Peyer's patch (tissue), 4 donors: ENCODE measurements around the gene FDX1. TPM values are rescaled to one million over a fixed set of nuclear protein-coding genes. Genes with fewer than 3 reads are reported as not detected.

ENCODE experiments used
- DNase-seq, 3 donors: peaks; one replicate each; pipeline ENCODE4 v3.0.0-alpha.2; 2017 to 2019
- H3K27ac ChIP-seq, 4 donors: fragments of 200-600 bp; sonication (generic); one replicate each; pipeline ENCODE4 v1.5.1; 2016 to 2019
- H3K27me3 ChIP-seq, 2 donors: fragments of 200-600 bp; sonication (generic); one replicate each; pipeline ENCODE4 v1.5.1; 2019
- H3K36me3 ChIP-seq, 3 donors: fragments of 200-600 bp; sonication (generic); one replicate each; pipeline ENCODE4 v1.5.1; 2016 to 2019
- H3K4me1 ChIP-seq, 4 donors: fragments of 200-600 bp; sonication (generic); one replicate each; pipeline ENCODE4 v1.5.1; 2016 to 2019
- H3K4me3 ChIP-seq, 4 donors: fragments of 200-600 bp; sonication (generic); 1 replicate in 3 of 4; 2 replicates in 1 of 4; pipeline ENCODE4 v1.5.1; 2016 to 2019; ENCODE audit warnings: mild to moderate bottlenecking in 1 of 4
- H3K9me3 ChIP-seq, 4 donors: fragments of 200-600 bp; sonication (generic); one replicate each; pipeline ENCODE4 v1.5.1; 2016 to 2019; ENCODE audit warnings: mild to moderate bottlenecking in 1 of 4
- CTCF ChIP-seq, 6 experiments: fragments of 450-650 bp in 4 of 6; fragments of 200-600 bp in 2 of 6; sonication (generic) in 1 of 6; IDR thresholded peaks; one replicate each; pipeline ENCODE4 v1.5.1; 2017 to 2019; ENCODE audit warnings: antibody characterized with exemption in 6 of 6, mild to moderate bottlenecking in 3 of 6, moderate library complexity in 1 of 6
- POLR2A ChIP-seq, 2 donors: fragments of 450-650 bp; IDR thresholded peaks; one replicate each; pipeline ENCODE4 v1.5.1; 2017; ENCODE audit warnings: antibody characterized with exemption in 2 of 2, mild to moderate bottlenecking in 2 of 2, moderate library complexity in 2 of 2
- total RNA-seq, 4 donors: library from RNA; depleted of rRNA; stranded (reverse); fragments of >200 nt; gene quantifications; one replicate each; pipeline ENCODE4 v1.1.0, GENCODE V29; 2016

Gene FDX1
- total RNA-seq, 4 donors from 2014 or later: 14.0 to 25.0 (median 15.5) TPM

GRCh38 chr11:110453684-110454354, 24.1 kb downstream of the FDX1 start:
- no peaks in the 10 kb centered on the region for H3K27me3 ChIP-seq
- H3K27ac ChIP-seq: no peak overlapping the region
- DNase-seq: no peak
- TF ChIP-seq POLR2A (IDR thresholded peaks at IDR 0.05) (no peak), CTCF (IDR thresholded peaks at IDR 0.05) (no peak)
- H3K4me1 ChIP-seq: peaks cover 0 to 4% (median 0%) of the 10 kb centered on the region in 4 donors
- peaks cover 0 to 6% (median 0%) of the 10 kb centered on the region in 3 donors for H3K36me3 ChIP-seq
- no peak overlapping the region for H3K4me3 ChIP-seq
- no peaks in the 10 kb centered on the region for H3K9me3 ChIP-seq

- no peak for TF ChIP-seq CTCF (IDR thresholded peaks at IDR 0.05)
- no peak for TF ChIP-seq POLR2A (IDR thresholded peaks at IDR 0.05)
- H3K4me3 ChIP-seq: no peak overlapping the region
These were observed 24.9 kb downstream of the FDX1 start for GRCh38 chr11:110454609-110455008.

GRCh38 chr11:110455718-110456117, 26.0 kb downstream of the FDX1 start:
- no peaks in the 10 kb centered on the region for H3K9me3 ChIP-seq
- TF ChIP-seq POLR2A (IDR thresholded peaks at IDR 0.05) (no peak), CTCF (IDR thresholded peaks at IDR 0.05) (no peak)
- no peaks in the 10 kb centered on the region for H3K27me3 ChIP-seq
- peaks cover 0 to 22% (median 0%) of the 10 kb centered on the region in 3 donors for H3K36me3 ChIP-seq
- no peak for DNase-seq
- no peak overlapping the region for H3K27ac ChIP-seq
- no peaks in the 10 kb centered on the region for H3K4me1 ChIP-seq
- no peak overlapping the region for H3K4me3 ChIP-seq

More at GRCh38 chr11:110454609-110455008, 24.9 kb downstream of the FDX1 start:
- Histone ChIP-seq H3K36me3 (peaks cover 0 to 14% (median 0%) of the 10 kb centered on the region in 3 donors), H3K4me1 (peaks cover 0 to 2% (median 0%) of the 10 kb centered on the region in 4 donors), H3K9me3 (no peaks in the 10 kb centered on the region), H3K27me3 (no peaks in the 10 kb centered on the region), H3K27ac (no peak overlapping the region)
- no peak for DNase-seq

- H3K36me3 ChIP-seq: peaks cover 0 to 38% (median 0%) of the 10 kb centered on the region in 3 donors
- H3K27me3 ChIP-seq: no peaks in the 10 kb centered on the region
- DNase-seq: peak in 2 of 3 donors; percentile 60 to 63
- no peak overlapping the region for H3K4me3 ChIP-seq
- peak in 4 of 6 experiments; percentile 42 to 51 (median 48) for TF ChIP-seq CTCF (IDR thresholded peaks at IDR 0.05)
- no peak for TF ChIP-seq POLR2A (IDR thresholded peaks at IDR 0.05)
- H3K4me1 ChIP-seq: no peaks in the 10 kb centered on the region
- no peaks in the 10 kb centered on the region for H3K9me3 ChIP-seq
- no peak overlapping the region for H3K27ac ChIP-seq
These were observed 33.4 kb downstream of the FDX1 start for GRCh38 chr11:110463153-110463552.

GRCh38 chr11:110465231-110465630, 35.5 kb downstream of the FDX1 start:
- no peak for DNase-seq
- H3K9me3 ChIP-seq: no peaks in the 10 kb centered on the region
- TF ChIP-seq CTCF (IDR thresholded peaks at IDR 0.05) (no peak), POLR2A (IDR thresholded peaks at IDR 0.05) (no peak)
- H3K27me3 ChIP-seq: no peaks in the 10 kb centered on the region
- H3K4me1 ChIP-seq: no peaks in the 10 kb centered on the region
- no peak overlapping the region for H3K4me3 ChIP-seq
- H3K36me3 ChIP-seq: peaks cover 0 to 20% (median 0%) of the 10 kb centered on the region in 3 donors
- no peak overlapping the region for H3K27ac ChIP-seq
